Glutamatergic neuron (in vitro differentiated cells): Measurements from ENCODE around the gene SLC29A3. TPM values are rescaled to one million over a fixed set of nuclear protein-coding genes. Genes with fewer than 3 reads are reported as not detected.
"Not testable (repeated sequence)": the region's sequence is repeated elsewhere in the genome, so short reads cannot be mapped to it uniquely, and the experiment has no call there.

Experiments
- DNase-seq: peaks from one replicate; pipeline ENCODE4 v3.0.0; 2022
- H3K27ac Mint-ChIP-seq: one replicate; pipeline ENCODE4 v1.8.0; 2020; ENCODE audit warnings: mild to moderate bottlenecking, mixed read lengths, inconsistent platforms; ENCODE audit not compliant: unreplicated experiment
- H3K27me3 Mint-ChIP-seq: one replicate; pipeline ENCODE4 v1.8.0; 2020; ENCODE audit warnings: mild to moderate bottlenecking, moderate library complexity, mixed read lengths, inconsistent platforms; ENCODE audit not compliant: unreplicated experiment
- H3K36me3 Mint-ChIP-seq: one replicate; pipeline ENCODE4 v1.8.0; 2020; ENCODE audit warnings: mild to moderate bottlenecking, mixed read lengths, inconsistent platforms; ENCODE audit not compliant: unreplicated experiment
- H3K4me1 Mint-ChIP-seq: one replicate; pipeline ENCODE4 v1.8.0; 2020; ENCODE audit warnings: mild to moderate bottlenecking, low read depth, mixed read lengths, inconsistent platforms; ENCODE audit not compliant: unreplicated experiment
- H3K4me3 Mint-ChIP-seq: one replicate; pipeline ENCODE4 v1.8.0; 2020; ENCODE audit warnings: mild to moderate bottlenecking, mixed read lengths, inconsistent platforms; ENCODE audit not compliant: unreplicated experiment
- H3K9me3 Mint-ChIP-seq: one replicate; pipeline ENCODE4 v1.8.0; 2020; ENCODE audit warnings: mild to moderate bottlenecking, moderate library complexity, mixed read lengths, inconsistent platforms; ENCODE audit not compliant: unreplicated experiment
- CTCF ChIP-seq: fragments of 200-600 bp; sonication (generic); IDR thresholded peaks from one replicate; pipeline ENCODE4 v1.5.0; 2021; ENCODE audit not compliant: partially characterized antibody, unreplicated experiment
- total RNA-seq: library from RNA; stranded (reverse); fragmentation: NEBNext Ultra II Directional; extraction: Animal tissue kit (Norgen Biotek cat#: 25700); gene quantifications from one replicate; pipeline ENCODE4 v1.2.1, GENCODE V29; 2021; ENCODE audit not compliant: unreplicated experiment

SLC29A3 gene
- total RNA-seq, 1 donor from 2014 or later = 7.8 TPM

- Mint-ChIP-seq H3K36me3 (no peaks in the 10 kb centered on the region), H3K27me3 (peaks cover 4% of the 10 kb centered on the region), H3K27ac (no peak overlapping the region), H3K4me3 (no peak overlapping the region), H3K4me1 (no peaks in the 10 kb centered on the region), H3K9me3 (no peaks in the 10 kb centered on the region)
- DNase-seq = no peak
- no peak for TF ChIP-seq CTCF
These were observed 36.8 kb downstream of the SLC29A3 start for GRCh38 chr10:71355886-71356285.

DNA sequence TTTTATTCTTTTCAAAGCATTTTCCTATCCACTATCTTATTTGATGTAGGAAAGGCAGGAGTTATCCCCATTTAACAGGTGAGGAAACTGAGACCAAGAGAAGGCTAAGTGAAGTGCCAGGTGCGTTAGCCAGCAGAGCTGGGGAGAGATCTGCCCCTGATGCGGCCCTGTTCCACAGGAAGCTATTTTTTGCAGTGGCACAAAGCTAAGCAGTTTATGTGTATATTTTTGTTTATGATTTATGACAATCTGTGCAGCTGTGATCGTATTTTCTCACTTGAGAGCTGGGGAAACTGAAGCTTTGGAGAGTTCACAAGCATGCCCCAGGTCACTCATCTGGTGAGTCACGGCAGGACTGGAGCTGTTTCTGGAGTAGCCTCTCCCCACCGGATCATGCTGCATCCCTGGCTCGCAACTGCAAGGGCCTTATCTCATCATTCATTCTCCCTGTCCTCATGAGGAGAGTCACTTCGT is 38.8 kb downstream of the SLC29A3 start:
- no peak overlapping the region for H3K4me3 Mint-ChIP-seq
- DNase-seq = no peak
- no peaks in the 10 kb centered on the region for H3K4me1 Mint-ChIP-seq
- H3K27ac Mint-ChIP-seq = no peak overlapping the region
- no peaks in the 10 kb centered on the region for H3K9me3 Mint-ChIP-seq
- no peak for TF ChIP-seq CTCF
- no peaks in the 10 kb centered on the region for H3K36me3 Mint-ChIP-seq
- H3K27me3 Mint-ChIP-seq = peaks cover 4% of the 10 kb centered on the region

DNA sequence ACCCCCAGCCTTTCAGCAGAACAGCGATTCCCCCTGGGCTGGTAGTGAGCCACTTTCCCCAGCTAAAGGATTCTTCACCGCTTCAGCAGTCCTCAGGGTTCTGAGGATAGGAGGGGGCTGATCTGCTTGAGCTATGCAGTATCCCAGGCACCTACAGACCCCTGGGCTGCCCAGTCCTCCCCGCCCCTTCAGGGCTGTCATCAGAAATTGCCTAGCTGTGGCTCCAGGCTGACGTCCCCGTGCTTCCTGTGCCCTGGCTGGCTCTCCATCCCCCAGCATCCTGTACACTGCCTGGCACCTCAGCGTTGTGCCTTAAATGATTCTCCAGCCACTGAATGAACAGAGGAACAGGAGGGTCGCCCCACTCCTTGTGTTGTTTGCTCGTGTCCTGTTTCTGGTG is 39.2 kb downstream of the SLC29A3 start:
- no peaks in the 10 kb centered on the region for H3K36me3 Mint-ChIP-seq
- no peak for TF ChIP-seq CTCF
- H3K9me3 Mint-ChIP-seq = no peaks in the 10 kb centered on the region
- H3K27me3 Mint-ChIP-seq = peaks cover 3% of the 10 kb centered on the region
- H3K4me3 Mint-ChIP-seq = no peak overlapping the region
- no peak overlapping the region for H3K27ac Mint-ChIP-seq
- DNase-seq = no peak
- H3K4me1 Mint-ChIP-seq = no peaks in the 10 kb centered on the region

DNA sequence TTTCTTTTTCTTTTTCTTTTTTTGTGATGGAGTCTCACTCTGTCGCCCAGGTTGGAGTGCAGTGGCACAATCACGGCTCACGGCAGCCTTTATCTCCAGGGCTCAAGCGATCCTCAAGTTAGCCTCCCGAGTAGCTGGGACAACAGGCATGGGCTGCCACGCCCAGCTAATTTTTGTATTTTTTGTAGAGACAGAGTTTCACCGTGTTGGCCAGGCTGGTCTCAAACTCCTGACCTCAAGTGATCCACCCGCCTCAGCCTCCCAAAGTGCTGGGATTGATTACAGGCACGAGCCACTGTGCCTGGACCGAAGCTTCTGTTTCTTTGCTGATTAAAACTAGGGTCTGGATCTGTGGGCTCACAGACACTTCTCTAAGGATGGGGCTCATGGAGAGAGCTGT is 39.8 kb downstream of the SLC29A3 start:
- not testable (repeated sequence) for DNase-seq

GRCh38 chr10:71359364-71360046 is 40.4 kb downstream of the SLC29A3 start:
- Mint-ChIP-seq H3K27me3 (peaks cover 2% of the 10 kb centered on the region), H3K36me3 (no peaks in the 10 kb centered on the region), H3K4me3 (no peak overlapping the region), H3K9me3 (no peaks in the 10 kb centered on the region), H3K27ac (peak overlapping the region; percentile 34), H3K4me1 (no peaks in the 10 kb centered on the region)
- no peak for DNase-seq
- TF ChIP-seq CTCF = no peak

More for the DNA sequence above, 39.8 kb downstream of the SLC29A3 start:
- H3K4me1 Mint-ChIP-seq, H3K36me3 Mint-ChIP-seq, H3K9me3 Mint-ChIP-seq, H3K27ac Mint-ChIP-seq, H3K27me3 Mint-ChIP-seq, H3K4me3 Mint-ChIP-seq: not testable (repeated sequence)
